T follicular helper cell (primary cell): ENCODE data around the gene IL3RA.
"Not testable (repeated sequence)": the region's sequence is repeated elsewhere in the genome, so short reads cannot be mapped to it uniquely, and the experiment has no call there.

Source experiments
- DNase-seq: peaks from one replicate; pipeline ENCODE4 v3.0.0-alpha.2; 2020; ENCODE audit warnings: low read depth

The IL3RA gene

DNA sequence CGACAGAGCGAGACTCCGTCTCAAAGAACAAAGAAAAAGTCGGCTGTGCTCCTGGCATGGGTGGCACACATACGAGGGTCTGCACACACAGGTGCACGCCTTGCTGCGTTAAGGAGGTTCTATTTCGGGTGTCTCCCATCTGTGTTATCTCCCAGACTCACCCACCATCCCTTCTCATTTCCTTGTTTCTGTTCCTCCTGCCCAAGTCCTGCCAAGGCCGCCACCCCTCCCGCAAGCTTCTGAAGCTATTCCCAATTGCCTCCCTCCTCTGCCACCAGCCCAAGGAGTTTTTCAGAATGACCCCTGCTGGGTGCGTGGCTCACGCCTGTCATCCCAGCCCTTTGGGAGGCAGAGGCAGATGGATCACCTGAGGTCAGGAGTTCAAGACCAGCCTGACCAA is 6.0 kb upstream of the IL3RA start:
- no peak for DNase-seq

DNA sequence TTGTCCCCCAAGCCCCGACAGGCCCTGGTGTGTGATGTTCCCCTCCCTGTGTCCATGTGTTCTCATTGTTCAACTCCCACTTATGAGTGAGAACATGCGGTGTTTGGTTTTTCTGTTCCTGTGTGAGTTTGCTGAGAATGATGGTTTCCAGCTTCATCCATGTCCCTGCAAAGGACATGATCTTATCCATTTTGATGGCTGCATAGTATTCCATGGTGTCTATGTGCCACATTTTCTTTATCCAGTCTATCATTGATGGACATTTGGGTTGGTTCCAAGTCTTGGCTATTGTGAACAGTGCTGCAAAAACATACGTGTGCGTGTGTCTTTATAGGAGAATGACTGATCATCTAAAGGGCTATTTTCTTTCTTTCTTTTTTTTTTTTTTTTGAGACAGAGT is 4.2 kb upstream of the IL3RA start:
- DNase-seq: not testable (repeated sequence)

DNA sequence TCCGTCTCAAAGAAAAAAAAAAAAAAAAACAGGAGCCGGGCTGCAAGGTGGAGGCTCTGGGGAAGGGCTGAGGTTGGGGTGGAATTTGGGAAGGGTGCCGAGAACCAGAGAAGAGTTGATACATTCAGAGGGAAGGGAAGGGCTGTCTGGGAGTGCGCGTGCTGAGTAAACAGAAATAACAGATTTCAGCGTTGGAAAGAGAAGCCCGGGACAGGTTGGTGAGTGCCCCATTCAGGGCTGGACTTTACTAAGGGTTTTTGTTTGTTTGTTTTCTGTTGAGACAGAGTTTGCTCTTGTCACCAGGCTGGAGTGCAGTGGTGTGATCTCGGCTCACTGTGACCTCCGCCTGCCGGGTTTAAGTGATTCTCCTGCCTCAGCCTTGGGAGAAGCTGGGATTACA is 1.7 kb upstream of the IL3RA start:
- DNase-seq: no peak

DNA sequence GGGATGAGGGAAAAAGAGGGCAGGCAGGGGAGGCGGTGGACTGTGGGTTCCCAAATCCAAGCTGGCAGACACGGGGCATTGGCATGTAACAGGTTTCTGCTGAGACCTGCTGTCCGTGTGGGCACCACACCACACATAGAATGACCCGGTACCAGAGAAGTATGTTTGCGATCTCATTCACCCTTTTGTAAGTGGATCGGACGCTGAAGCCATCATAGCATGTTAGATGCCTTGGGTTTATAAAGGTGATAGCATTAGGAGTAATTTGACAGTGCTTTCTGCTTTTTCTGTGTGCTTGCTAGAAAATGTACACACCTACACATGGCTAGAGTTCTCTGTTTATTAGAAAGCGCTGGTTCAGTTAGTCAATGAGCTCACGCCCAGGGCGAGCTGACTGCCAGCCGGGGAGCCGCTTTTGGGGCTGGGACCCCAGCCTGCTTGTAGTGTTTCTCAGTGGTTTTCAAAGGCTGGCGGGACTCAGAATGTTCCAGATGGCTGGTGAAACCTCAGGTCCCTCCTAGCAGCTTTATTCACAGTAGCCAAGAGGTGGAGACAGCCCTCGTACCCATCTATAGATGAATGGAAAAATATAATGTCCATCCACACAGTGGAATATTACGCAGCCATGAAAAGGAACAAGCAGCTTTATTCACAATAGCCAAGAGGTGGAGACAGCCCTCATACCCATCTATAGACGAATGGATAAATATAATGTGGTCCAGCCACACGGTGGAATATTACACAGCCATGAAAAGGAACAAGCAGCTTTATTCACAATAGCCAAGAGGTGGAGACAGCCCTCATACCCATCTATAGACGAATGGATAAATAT is 579 bp downstream of the IL3RA start:
- no peak for DNase-seq

DNA sequence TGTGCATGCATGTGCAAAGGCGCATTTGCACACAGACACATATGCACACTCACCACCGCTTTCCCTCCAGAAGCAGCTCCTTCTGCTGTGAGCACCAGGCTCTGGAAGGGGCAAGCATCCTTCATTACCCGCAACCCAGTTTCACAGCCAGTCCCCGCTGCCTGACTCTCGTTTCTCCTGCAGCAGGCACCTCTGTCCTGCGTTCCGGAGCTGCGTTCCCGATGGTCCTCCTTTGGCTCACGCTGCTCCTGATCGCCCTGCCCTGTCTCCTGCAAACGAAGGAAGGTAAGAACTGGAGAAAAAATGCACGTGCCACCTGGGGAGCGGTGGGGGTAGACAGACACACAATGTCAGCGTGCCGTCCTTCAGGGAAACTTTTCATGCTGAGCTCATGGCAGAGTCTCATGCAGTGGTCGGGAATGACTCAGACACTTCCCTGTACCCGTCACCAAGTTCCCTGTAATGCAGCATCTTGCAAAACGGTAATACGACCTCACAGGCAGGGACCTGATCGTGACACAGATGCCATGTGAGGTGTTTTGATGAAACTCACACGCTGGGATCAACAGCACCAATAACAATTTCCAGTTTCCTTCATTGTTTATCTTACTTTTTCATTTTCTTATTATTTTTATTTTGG is 5.1 kb downstream of the IL3RA start:
- DNase-seq: no peak

DNA sequence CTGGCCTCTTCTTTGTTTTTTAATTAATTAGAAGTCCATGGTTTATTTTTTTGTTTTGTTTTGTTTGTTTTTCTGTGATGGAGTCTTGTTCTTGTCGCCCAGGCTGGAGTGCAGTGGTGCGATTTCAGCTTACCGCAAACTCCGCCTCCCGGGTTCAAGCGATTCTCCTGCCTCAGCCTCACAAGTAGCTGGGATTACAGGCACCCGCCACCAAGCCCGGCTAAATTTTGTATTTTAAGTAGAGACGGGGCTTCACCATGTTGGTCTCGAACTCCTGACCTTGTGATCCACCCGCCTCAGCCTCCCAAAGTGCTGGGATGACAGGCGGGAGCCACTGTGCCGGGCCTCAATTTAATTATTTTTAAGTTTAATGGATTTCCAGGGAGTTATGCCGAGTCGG is 13.0 kb downstream of the IL3RA start:
- not testable (repeated sequence) for DNase-seq

DNA sequence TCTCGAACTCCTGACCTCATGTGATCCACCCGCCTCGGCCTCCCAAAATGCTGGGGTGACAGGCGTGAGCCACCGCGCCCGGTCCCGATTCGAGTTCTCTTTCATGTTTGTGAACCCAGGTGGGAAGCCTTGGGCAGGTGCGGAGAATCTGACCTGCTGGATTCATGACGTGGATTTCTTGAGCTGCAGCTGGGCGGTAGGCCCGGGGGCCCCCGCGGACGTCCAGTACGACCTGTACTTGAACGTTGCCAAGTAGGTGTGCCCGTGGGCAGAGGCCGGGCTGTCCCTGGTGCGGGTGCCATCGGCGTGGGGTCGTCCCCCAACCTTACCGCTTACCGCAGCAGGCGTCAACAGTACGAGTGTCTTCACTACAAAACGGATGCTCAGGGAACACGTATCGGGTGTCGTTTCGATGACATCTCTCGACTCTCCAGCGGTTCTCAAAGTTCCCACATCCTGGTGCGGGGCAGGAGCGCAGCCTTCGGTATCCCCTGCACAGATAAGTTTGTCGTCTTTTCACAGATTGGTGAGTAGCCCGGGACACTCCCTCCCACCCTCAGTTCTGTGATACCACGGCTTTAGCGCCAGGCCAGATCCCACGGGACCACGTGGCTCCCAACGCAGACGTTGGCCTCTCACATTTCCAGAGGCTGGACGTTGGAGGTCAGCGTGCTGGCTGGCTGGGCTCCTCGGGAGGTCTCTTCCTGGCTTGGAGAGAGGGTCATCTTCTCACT is 15.6 kb downstream of the IL3RA start:
- DNase-seq: no peak

DNA sequence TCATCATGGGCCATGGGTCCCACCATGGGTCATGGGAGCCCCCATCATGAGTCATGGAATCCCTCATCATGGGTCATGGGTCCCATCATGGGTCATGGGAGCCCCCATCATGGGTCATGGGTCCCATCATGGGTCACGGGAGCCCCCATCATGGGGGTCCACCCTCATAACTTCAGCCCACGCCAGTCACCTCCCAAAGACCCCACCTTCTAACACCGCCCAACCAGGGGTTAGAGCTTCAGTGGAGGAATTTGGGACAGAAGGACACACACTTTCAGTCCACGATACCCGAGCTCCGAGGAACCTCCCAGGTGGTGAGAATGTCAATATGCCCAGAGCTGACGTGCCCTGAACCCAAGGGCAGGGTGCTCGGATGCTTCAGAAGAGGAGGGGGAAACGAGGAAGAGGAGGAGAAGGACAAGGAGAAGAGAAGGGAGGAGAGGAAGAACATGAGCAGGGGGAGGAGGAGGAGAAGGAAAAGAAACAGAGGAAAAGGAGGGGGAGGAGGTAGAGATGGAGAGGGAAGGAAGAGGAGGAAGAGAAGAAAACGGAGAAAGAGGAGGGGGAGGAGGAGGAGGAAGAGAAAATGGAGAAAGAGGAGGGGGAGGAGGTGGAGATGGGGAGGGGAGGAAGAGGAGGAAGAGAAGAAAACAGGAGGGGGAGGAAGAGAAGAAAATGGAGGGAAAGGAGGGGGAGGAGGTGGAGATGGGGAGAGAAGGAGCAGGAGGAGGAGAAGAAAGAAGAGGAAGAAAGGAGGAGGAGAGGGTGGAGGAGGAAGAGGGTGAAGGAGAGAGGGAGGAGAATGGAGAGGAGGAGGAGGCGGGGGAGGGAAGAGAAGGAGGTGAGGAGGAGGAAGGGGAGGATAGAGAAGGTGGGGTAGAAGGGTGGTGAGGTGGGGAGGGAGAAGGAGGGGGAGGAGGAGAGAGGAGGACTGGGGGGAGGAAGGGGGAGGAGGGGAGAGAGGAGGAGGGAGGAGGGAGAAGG is 17.7 kb downstream of the IL3RA start:
- DNase-seq: no peak

DNA sequence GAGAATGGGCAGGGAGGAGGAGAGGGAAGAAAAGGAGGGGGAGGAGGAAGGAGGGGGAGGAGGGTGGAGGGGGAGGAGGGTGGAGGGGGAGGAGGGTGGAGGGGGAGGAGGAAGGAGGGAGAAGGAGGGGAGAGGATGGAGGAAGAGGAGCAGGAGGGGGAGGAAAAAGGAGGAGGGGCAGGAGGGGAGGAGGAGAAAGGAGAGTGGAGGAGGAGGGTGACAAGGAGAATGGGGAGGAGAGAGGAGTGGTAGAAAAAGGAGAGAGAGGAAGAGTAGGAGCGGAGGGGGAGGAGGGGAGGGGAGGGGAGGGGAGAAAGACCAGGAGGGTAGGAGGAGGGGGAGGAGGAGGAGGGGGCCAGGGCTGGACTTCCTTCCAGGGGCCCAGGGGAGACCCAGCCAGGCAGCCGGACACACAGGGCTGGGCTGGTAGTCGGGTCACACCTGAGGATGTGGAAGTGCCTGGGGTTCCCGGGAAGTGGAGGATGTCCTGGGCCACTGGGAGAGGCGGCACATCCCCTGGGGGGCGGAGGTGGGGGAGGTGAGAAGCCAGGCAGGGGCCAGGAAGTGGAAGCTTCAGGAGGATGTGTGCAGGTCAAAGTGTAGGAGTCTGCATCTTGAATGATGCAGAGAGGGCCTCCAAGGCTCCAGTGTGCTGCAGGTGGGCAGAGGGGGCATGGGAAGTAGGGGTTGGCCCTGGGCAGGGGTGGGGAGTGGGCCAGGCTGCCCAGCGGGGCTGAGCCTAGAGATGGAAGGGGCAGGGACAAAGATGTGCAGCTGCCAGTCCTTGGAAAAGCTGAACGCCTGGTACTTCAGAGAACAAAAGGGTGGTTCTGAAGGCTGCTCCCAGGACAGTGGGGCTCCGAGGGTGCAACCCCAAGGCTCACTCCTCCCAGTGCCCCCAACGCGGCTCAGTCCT is 18.8 kb downstream of the IL3RA start:
- no peak for DNase-seq

DNA sequence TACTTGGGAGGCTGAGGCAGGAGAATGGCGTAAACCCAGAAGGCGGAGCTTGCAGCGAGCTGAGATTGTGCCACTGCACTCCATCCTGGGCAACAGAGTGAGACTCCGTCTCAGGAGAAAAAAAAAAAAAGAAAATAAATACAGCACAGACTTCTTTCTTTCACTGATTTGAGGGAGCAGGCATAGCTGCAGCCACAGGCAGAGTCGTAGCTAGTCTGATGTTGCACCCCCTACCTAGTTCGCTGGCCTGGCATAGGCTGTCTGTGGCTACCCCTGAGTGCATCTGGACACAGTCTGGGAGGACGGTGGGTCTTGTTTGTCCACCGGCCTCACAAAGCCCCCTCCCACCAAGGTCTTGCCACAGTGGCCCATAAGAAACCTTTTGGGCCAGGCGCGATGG is 21.4 kb downstream of the IL3RA start:
- no peak for DNase-seq

- no peak for DNase-seq
These were observed 22.4 kb downstream of the IL3RA start for GRCh38 chrX:1358793-1359476.

DNA sequence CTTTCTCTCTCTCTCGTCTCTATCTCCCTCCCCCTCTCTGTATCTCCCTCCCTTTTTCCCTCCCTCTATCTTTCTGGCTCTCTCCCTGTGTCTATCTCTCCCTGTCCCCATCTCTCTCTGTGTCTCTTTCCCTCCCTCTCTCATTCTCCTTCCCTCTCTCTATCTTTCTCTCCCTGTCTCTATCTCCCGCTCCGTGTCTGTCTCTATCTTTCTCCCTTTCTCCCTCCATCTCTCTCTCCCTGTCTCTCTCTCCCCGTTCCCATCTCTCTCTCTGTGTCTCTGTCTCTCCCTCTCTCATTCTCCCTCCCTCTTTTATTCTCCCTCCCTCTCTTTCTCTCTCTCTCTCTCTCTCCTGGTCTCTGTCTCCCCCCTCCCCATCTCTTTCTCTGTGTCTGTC is 22.9 kb downstream of the IL3RA start:
- no peak for DNase-seq

GRCh38 chrX:1360171-1360570 is 23.6 kb downstream of the IL3RA start:
- DNase-seq: no peak

- DNase-seq: no peak
These were observed 24.7 kb downstream of the IL3RA start for GRCh38 chrX:1361275-1361674.

DNA sequence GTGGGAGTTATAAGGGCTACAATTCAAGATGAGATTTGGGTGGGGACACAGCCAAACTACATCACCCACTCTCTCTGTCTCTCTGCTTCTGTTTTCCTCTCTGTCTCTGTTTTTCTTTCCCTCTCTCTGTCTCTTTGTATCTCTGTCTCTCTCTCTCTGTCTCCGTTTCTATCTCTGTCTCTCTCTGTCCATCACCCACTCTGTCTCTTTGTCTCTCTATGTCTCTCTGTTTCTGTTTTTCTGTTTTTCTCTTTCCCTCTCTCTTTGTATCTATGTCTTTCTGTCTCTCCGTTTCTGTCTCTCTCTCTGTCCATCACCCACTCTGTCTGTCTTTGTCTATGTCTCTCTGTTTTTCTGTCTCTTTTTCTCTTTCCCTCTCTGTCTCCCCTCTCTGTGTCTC is 25.3 kb downstream of the IL3RA start:
- no peak for DNase-seq

DNA sequence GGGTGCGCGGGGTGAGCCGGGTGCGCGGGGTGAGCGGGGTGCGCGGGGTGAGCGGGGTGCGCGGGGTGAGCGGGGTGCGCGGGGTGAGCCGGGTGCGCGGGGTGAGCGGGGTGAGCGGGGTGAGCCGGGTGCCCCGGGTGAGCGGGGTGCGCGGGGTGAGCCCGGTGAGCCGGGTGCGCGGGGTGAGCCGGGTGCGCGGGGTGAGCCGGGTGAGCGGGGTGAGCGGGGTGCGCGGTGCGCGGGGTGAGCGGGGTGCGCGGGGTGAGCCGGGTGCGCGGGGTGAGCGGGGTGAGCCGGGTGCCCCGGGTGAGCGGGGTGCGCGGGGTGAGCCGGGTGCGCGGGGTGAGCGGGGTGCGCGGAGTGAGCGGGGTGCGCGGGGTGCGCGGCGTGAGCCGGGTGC is 29.8 kb downstream of the IL3RA start:
- not testable (repeated sequence) for DNase-seq

GRCh38 chrX:1368385-1368698 is 31.8 kb downstream of the IL3RA start:
- DNase-seq: no peak

DNA sequence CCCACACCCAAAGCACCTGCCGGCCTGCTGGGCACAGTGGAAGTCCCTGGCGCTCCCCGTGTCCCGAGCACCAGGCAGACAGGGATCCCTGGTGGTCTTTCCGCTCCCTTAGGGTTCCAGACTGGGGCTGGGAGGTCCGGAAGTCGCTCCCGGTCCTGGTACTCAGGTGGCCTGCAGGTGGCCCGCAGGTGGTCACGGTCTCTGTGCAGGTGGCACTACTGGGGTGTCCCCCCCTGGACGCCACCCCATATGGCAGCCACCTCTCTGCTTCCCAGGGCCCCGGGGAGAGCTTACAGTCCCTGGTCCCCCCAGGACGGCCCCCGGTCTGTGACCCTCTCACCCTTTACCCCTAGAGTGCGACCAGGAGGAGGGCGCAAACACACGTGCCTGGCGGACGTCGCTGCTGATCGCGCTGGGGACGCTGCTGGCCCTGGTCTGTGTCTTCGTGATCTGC is 41.7 kb downstream of the IL3RA start:
- DNase-seq: no peak

GRCh38 chrX:1380672-1381233 is 44.2 kb downstream of the IL3RA start:
- no peak for DNase-seq
